ENCODE measurements around the gene CACNA1B. TPM values are rescaled to one million over a fixed set of nuclear protein-coding genes. Genes with fewer than 3 reads are reported as not detected.
"Not testable (repeated sequence)": the region's sequence is repeated elsewhere in the genome, so short reads cannot be mapped to it uniquely, and the experiment has no call there.

The CACNA1B gene
- total RNA-seq, 1 experiment from 2014 or later, result not detected

DNA sequence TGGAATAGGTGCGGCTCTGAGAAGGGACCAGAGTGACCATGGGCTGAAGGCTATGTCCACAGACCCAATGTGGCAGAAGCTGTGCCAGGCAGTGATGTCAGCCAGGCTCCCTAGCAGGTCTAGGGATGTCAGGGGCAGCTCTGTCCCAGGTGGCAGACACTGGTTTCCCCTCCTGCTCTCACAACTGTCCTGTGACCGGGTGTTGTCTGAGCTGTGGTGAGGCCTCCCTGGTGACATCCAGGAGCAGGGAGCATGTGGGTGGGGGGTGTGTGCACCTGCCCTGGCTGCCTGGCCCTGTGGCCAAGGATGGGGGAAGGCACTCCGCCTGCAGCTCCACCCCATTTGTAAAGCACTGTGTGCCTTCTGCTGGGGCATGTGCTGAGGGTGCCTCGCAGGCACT lies 257.0 kb downstream of the CACNA1B start:
- H3K9me3 ChIP-seq (ENCODE audit: low read length); H3K9ac ChIP-seq (ENCODE audit: low read length); H3K4me1 ChIP-seq (ENCODE audit: low read length); H4K20me1 ChIP-seq (ENCODE audit: insufficient read depth, low read depth, low read length); H3K9me2 ChIP-seq (replicated peaks; ENCODE audit: insufficient read depth, low read length); H3K27me3 ChIP-seq (ENCODE audit: low read length); H3K4me3 ChIP-seq (ENCODE audit: low read length); DNase-seq; H3K79me2 ChIP-seq (ENCODE audit: low read length); H2AFZ ChIP-seq (ENCODE audit: low read length); H3K36me3 ChIP-seq (ENCODE audit: insufficient read depth, low read length); H3K4me2 ChIP-seq (ENCODE audit: low read depth, low read length, poor library complexity, severe bottlenecking); H3K27ac ChIP-seq (ENCODE audit: low read length): not testable (repeated sequence)

DNA sequence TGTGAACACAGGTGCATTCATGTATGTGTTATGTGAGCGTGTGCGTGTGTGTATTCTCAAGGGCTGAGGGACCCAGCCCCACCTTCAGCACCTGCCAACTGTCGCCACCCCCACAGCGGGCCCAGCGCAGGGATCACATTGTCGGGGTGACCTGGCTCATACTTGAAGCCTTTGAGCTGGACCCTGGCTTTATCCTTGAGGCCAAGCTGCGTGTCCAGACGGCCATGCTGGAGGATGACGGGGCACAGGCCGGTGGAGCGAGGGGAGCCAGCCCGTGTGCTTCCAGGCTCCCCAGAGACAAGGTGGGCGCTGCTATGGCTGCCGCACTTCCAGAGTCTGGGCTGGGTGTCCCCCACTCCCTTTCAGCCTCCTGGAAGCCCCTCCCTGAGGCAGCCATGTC lies 261.5 kb downstream of the CACNA1B start:
- H3K4me1 ChIP-seq (ENCODE audit: low read length); H3K9me2 ChIP-seq (replicated peaks; ENCODE audit: insufficient read depth, low read length); H3K36me3 ChIP-seq (ENCODE audit: insufficient read depth, low read length); H3K9ac ChIP-seq (ENCODE audit: low read length); H2AFZ ChIP-seq (ENCODE audit: low read length); DNase-seq; H3K9me3 ChIP-seq (ENCODE audit: low read length); H3K79me2 ChIP-seq (ENCODE audit: low read length); H3K27me3 ChIP-seq (ENCODE audit: low read length); H3K27ac ChIP-seq (ENCODE audit: low read length); H4K20me1 ChIP-seq (ENCODE audit: insufficient read depth, low read depth, low read length); H3K4me2 ChIP-seq (ENCODE audit: low read depth, low read length, poor library complexity, severe bottlenecking); H3K4me3 ChIP-seq (ENCODE audit: low read length): not testable (repeated sequence)

DNA sequence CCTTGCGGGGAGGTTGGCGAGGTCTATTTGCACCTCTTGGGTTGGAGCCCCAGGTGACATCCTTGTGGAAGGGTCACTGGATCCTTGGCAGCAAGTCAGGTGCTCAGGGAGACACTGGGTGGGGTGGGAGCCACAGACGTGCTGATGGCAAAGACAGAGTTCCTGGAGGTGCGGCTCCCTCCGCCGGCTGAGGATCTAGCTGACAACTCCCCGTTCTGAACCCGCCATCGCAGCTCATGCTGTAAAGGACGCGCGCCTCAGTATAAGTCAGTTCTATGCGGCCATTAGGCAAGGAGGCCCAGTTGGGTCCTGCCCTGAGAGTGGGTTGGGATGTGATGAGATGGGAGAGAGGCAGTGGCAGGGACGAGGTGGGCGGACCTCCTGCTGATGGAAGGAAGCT lies 263.4 kb downstream of the CACNA1B start:
- H3K4me2 ChIP-seq (ENCODE audit: low read depth, low read length, poor library complexity, severe bottlenecking); H3K27me3 ChIP-seq (ENCODE audit: low read length); H4K20me1 ChIP-seq (ENCODE audit: insufficient read depth, low read depth, low read length); H3K9me3 ChIP-seq (ENCODE audit: low read length); DNase-seq; H3K27ac ChIP-seq (ENCODE audit: low read length); H3K36me3 ChIP-seq (ENCODE audit: insufficient read depth, low read length); H3K9ac ChIP-seq (ENCODE audit: low read length); H3K4me1 ChIP-seq (ENCODE audit: low read length); H3K4me3 ChIP-seq (ENCODE audit: low read length); H2AFZ ChIP-seq (ENCODE audit: low read length); H3K9me2 ChIP-seq (replicated peaks; ENCODE audit: insufficient read depth, low read length); H3K79me2 ChIP-seq (ENCODE audit: low read length): not testable (repeated sequence)

DNA sequence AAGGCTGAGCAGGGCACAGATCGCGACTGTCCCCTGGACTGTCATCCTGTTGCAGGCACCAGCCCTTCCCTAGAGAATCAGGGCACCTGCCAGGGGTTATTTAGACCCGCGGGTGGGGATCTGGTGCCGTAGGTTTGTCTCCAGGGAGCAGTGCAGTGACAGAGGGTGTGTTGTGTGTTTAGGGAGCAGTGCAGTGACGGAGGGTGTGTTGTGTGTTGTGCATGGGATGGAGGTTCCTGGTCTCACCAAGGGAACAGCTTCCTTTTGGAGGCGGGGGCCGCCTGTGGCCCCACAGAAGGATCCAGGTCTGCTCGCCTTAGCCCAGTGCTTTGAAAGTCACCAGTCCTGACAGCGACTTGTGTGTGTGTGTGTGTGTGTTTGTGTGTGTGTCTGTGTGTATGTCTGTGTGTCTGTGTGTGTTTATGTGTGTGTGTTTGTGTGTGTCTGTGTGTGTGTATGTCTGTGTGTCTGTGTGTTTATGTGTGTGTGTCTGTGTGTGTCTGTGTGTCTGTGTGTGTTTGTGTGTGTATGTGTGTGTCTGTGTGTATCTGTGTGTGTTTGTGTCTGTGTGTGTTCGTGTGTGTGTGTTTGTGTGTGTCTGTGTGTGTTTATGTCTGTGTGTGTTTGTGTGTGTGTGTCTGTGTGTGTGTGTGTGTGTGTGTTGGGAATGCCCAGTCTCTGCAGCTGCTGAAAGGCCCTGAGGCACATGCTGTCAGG lies 265.1 kb downstream of the CACNA1B start:
- not testable (repeated sequence) for H3K9me3 ChIP-seq (ENCODE audit: low read length); H3K36me3 ChIP-seq (ENCODE audit: insufficient read depth, low read length); H3K4me2 ChIP-seq (ENCODE audit: low read depth, low read length, poor library complexity, severe bottlenecking); H3K4me1 ChIP-seq (ENCODE audit: low read length); H3K27me3 ChIP-seq (ENCODE audit: low read length); H3K9me2 ChIP-seq (replicated peaks; ENCODE audit: insufficient read depth, low read length); H3K4me3 ChIP-seq (ENCODE audit: low read length); H3K79me2 ChIP-seq (ENCODE audit: low read length); H3K27ac ChIP-seq (ENCODE audit: low read length); H3K9ac ChIP-seq (ENCODE audit: low read length); DNase-seq; H4K20me1 ChIP-seq (ENCODE audit: insufficient read depth, low read depth, low read length); H2AFZ ChIP-seq (ENCODE audit: low read length)

DNA sequence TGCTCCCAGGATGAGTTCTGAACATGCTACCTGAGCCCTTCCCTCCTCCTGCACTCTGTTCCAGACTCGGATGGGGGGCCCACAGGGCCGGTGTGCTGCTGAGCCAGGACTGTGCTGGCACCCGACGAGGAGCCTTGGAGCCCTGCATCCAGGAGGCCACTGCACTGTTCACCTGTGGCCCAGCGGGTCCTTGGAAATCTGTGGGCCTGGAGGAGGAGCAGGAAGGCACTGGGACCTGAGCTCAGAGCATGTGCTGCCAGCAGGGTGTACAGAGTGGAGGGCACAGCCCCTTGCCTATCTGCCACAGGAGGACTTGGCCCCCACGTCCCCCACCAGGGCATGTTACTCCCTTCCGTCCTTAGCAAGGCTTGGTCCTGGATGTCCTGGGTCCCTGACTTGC lies 265.9 kb downstream of the CACNA1B start:
- not testable (repeated sequence) for H3K4me1 ChIP-seq (ENCODE audit: low read length); H3K27ac ChIP-seq (ENCODE audit: low read length)

DNA sequence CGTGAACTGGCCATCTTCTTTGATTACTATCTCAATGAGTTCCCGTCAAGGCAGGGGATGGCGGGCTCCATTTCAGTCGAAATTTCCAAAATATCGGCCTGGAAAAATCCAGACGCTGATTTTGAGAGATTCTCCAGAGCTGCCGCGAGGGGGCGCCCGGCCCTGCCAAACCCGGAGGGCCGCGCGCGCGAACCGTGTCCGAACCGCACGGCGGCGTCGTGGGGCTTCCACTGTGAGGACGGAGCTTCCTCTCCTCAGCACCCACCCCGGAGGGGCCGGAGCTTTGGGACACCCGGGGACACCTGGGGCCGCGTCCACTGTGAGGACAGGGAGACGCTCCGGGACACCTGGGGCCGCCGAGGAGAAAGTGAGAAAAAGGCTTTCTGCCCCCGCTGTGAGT lies 270.0 kb downstream of the CACNA1B start:
- H3K4me3 ChIP-seq (ENCODE audit: low read length); H3K4me2 ChIP-seq (ENCODE audit: low read depth, low read length, poor library complexity, severe bottlenecking); DNase-seq; H3K4me1 ChIP-seq (ENCODE audit: low read length); H3K27ac ChIP-seq (ENCODE audit: low read length); H3K9me3 ChIP-seq (ENCODE audit: low read length); H3K9me2 ChIP-seq (replicated peaks; ENCODE audit: insufficient read depth, low read length); H4K20me1 ChIP-seq (ENCODE audit: insufficient read depth, low read depth, low read length); H3K36me3 ChIP-seq (ENCODE audit: insufficient read depth, low read length); H3K9ac ChIP-seq (ENCODE audit: low read length); H3K79me2 ChIP-seq (ENCODE audit: low read length); H3K27me3 ChIP-seq (ENCODE audit: low read length); H2AFZ ChIP-seq (ENCODE audit: low read length): not testable (repeated sequence)

More for the DNA sequence above, 265.9 kb downstream of the CACNA1B start:
- not testable (repeated sequence) for H3K9me2 ChIP-seq (replicated peaks; ENCODE audit: insufficient read depth, low read length); H3K36me3 ChIP-seq (ENCODE audit: insufficient read depth, low read length); H3K9ac ChIP-seq (ENCODE audit: low read length); H2AFZ ChIP-seq (ENCODE audit: low read length); H3K4me2 ChIP-seq (ENCODE audit: low read depth, low read length, poor library complexity, severe bottlenecking); H3K27me3 ChIP-seq (ENCODE audit: low read length); H4K20me1 ChIP-seq (ENCODE audit: insufficient read depth, low read depth, low read length); H3K79me2 ChIP-seq (ENCODE audit: low read length); H3K4me3 ChIP-seq (ENCODE audit: low read length); DNase-seq; H3K9me3 ChIP-seq (ENCODE audit: low read length)

DNA sequence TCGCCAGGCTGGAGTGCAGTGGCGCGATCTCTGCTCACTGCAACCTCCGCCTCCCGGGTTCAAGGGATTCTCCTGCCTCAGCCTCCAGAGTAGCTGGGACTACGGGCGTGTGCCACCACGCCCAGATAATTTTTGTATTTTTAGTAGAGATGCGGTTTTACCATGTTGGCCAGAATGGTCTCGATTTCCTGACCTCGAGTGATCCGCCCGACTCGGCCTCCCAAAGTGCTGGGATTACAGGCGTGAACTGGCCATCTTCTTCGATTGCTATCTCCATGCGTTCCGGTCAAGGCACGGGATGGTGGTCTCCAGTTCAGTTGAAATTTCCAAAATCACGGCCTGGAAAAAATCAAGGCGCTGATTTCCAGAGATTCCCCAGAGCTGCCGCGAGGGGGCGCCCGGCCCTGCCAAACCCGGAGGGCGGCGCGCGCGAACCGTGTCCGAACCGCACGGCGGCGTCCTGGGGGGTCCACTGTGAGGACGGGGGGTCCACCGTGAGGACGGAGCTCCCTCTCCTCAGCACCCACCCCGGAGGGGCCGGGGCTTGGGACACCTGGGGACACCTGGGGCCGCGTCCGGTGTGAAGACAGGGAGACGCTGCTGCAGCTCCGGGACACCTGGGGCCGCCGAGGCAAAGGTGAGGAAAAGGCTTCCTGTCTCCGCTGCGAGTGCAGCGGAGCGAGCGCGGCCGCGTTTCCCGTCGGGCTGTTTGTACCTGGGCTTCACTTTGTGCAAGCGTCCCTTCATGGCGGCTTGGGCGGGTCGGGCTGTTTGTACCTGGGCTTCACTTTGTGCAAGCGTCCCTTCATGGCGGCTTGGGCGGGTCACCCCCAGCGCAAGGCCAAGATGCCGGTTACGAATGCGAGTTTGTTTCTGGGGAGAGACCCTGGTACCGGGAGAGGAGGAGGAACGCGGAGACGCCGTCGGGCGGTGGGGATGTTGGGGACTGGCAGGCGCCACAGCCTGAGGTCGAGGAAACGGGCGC lies 272.4 kb downstream of the CACNA1B start:
- H3K36me3 ChIP-seq (ENCODE audit: insufficient read depth, low read length); H3K9ac ChIP-seq (ENCODE audit: low read length); H3K9me3 ChIP-seq (ENCODE audit: low read length); H3K4me1 ChIP-seq (ENCODE audit: low read length); H3K9me2 ChIP-seq (replicated peaks; ENCODE audit: insufficient read depth, low read length); H2AFZ ChIP-seq (ENCODE audit: low read length); H3K27ac ChIP-seq (ENCODE audit: low read length); H3K4me2 ChIP-seq (ENCODE audit: low read depth, low read length, poor library complexity, severe bottlenecking); H3K27me3 ChIP-seq (ENCODE audit: low read length); H3K79me2 ChIP-seq (ENCODE audit: low read length); H3K4me3 ChIP-seq (ENCODE audit: low read length); DNase-seq; H4K20me1 ChIP-seq (ENCODE audit: insufficient read depth, low read depth, low read length): not testable (repeated sequence)

DNA sequence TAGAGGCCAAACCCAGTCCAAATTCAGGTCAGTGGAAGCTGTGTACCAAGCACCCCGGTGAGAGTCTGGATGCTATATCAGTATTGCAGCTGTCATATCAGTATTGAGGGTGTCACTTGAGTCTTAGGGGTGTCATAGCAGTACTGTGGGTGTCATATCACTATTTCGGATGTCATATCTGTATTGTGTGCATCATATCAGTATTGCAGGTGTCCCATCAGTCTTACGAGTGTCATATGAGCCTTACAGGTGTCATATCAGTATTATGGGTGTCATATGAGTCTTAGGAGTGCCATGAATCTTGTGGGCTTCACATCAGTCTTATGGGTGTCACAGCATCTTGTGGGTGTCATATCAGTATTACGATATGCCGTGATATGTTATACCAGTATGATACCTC lies 278.2 kb downstream of the CACNA1B start:
- H3K9me3 ChIP-seq (ENCODE audit: low read length); H3K36me3 ChIP-seq (ENCODE audit: insufficient read depth, low read length); H3K27me3 ChIP-seq (ENCODE audit: low read length); H3K9me2 ChIP-seq (replicated peaks; ENCODE audit: insufficient read depth, low read length); H2AFZ ChIP-seq (ENCODE audit: low read length); H3K4me1 ChIP-seq (ENCODE audit: low read length); DNase-seq; H3K4me3 ChIP-seq (ENCODE audit: low read length); H3K4me2 ChIP-seq (ENCODE audit: low read depth, low read length, poor library complexity, severe bottlenecking); H3K9ac ChIP-seq (ENCODE audit: low read length); H3K79me2 ChIP-seq (ENCODE audit: low read length); H3K27ac ChIP-seq (ENCODE audit: low read length); H4K20me1 ChIP-seq (ENCODE audit: insufficient read depth, low read depth, low read length): not testable (repeated sequence)

All from Karpas-422 (cell line).